ENCODE results near the gene DBN1. TPM values are rescaled to one million over a fixed set of nuclear protein-coding genes. Genes with fewer than 3 reads are reported as not detected.
"Not testable (repeated sequence)": the region's sequence is repeated elsewhere in the genome, so short reads cannot be mapped to it uniquely, and the experiment has no call there.

Gene DBN1
- polyA plus RNA-seq, 1 donor (not counting 4 experiments of a cell fraction or from before 2014, with no cell fraction given): 59.4 TPM

DNA sequence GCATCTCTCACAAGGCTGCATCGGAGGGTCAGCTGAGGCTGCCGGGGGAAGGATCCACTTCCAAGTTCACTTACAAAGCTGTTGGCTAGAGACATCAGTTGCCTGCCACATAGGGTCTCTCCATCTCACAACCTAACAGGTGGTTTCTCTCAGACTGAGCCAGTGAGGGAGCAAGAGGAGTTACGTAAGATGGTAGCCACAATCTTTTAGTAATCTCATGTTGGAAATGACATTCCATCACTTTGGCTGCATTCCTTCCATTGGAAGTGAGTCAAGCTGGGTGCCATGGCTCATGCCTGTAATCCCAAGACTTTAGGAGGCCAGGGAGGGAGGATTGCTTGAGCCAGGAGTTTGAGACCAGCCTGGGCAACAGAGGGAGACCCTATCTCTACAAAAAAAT is 54.4 kb downstream of the DBN1 start:
- Histone ChIP-seq H3K36me3 (ENCODE audit: control insufficient read depth in 2 of 2, extremely low read depth in 1 of 2, insufficient read depth in 2 of 2, low read length in 2 of 2) (no peaks in the 10 kb centered on the region), H2AFZ (ENCODE audit: control insufficient read depth, low read length) (no peak overlapping the region), H3K9me3 (ENCODE audit: control insufficient read depth, low read depth, low read length) (no peaks in the 10 kb centered on the region), H3K4me1 (ENCODE audit: control insufficient read depth, extremely low read depth, insufficient read depth, low read length) (no peaks in the 10 kb centered on the region), H3K4me3 (ENCODE audit: control insufficient read depth in 2 of 3, extremely low read depth in 1 of 3, insufficient read depth in 2 of 3, low read depth in 1 of 3, low read length in 3 of 3) (no peak overlapping the region), H3K9me1 (ENCODE audit: control insufficient read depth, extremely low read depth, insufficient read depth, low read length) (no peaks in the 10 kb centered on the region), H3K4me2 (ENCODE audit: control insufficient read depth, extremely low read depth, insufficient read depth, low read depth, low read length) (no peak overlapping the region), H4K20me1 (ENCODE audit: control insufficient read depth, extremely low read depth, insufficient read depth, low read length) (no peaks in the 10 kb centered on the region), H3K27ac (ENCODE audit: control insufficient read depth, insufficient read depth, low read length) (no peak overlapping the region), H3K27me3 (ENCODE audit: control insufficient read depth, extremely low read depth, insufficient read depth, low read length) (no peaks in the 10 kb centered on the region), H3K79me2 (ENCODE audit: control insufficient read depth, insufficient read depth, low read length) (no peaks in the 10 kb centered on the region), H3K9ac (ENCODE audit: control insufficient read depth, extremely low read depth, insufficient read depth, low read length) (no peak overlapping the region)
- FAIRE-seq: no peak
- dilution Hi-C loops (cut with MboI; ENCODE audit: extremely low pct_ligation_motif_present, low sequenced_read_pairs): no loop called here
- TF ChIP-seq, protein P1, sequence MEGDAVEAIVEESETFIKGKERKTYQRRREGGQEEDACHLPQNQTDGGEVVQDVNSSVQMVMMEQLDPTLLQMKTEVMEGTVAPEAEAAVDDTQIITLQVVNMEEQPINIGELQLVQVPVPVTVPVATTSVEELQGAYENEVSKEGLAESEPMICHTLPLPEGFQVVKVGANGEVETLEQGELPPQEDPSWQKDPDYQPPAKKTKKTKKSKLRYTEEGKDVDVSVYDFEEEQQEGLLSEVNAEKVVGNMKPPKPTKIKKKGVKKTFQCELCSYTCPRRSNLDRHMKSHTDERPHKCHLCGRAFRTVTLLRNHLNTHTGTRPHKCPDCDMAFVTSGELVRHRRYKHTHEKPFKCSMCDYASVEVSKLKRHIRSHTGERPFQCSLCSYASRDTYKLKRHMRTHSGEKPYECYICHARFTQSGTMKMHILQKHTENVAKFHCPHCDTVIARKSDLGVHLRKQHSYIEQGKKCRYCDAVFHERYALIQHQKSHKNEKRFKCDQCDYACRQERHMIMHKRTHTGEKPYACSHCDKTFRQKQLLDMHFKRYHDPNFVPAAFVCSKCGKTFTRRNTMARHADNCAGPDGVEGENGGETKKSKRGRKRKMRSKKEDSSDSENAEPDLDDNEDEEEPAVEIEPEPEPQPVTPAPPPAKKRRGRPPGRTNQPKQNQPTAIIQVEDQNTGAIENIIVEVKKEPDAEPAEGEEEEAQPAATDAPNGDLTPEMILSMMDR (optimal IDR thresholded peaks at IDR 0.05 in 1 of 3, IDR thresholded peaks at IDR 0.05 in 1 of 3, conservative IDR thresholded peaks at IDR 0.05 in 1 of 3; ENCODE audit: extremely low read depth in 1 of 3, insufficient read depth in 2 of 3, low read length in 3 of 3): no peak
- TF ChIP-seq EZH2 (IDR thresholded peaks at IDR 0.05; ENCODE audit: low read length): no peak
- DNase-seq (ENCODE audit: low read depth, low spot score): no peak

DNA sequence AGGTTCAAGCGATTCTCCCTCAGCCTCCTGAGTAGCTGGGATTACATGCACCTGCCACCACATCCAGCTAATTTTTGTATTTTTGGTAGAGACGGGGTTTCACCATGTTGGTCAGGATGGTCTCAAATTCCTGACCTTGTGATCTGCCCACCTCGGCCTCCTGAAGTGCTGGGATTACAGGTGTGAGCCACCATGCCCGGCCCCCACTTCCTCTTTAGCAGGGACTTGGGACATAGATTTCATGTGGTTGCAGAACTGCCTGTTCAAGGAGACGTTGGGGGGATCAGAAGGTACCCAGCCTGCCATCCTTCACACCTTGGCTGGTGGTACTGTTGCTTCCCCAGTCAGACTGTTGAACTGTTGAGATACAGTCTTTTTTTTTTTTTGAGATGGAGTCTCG is 56.4 kb downstream of the DBN1 start:
- H3K4me2 ChIP-seq (ENCODE audit: control insufficient read depth, extremely low read depth, insufficient read depth, low read depth, low read length); H3K4me1 ChIP-seq (ENCODE audit: control insufficient read depth, extremely low read depth, insufficient read depth, low read length); H3K9me3 ChIP-seq (ENCODE audit: control insufficient read depth, low read depth, low read length); H3K79me2 ChIP-seq (ENCODE audit: control insufficient read depth, insufficient read depth, low read length); H3K9me1 ChIP-seq (ENCODE audit: control insufficient read depth, extremely low read depth, insufficient read depth, low read length); FAIRE-seq; H3K4me3 ChIP-seq (ENCODE audit: control insufficient read depth in 2 of 3, extremely low read depth in 1 of 3, insufficient read depth in 2 of 3, low read depth in 1 of 3, low read length in 3 of 3); dilution Hi-C loops (cut with MboI; ENCODE audit: extremely low pct_ligation_motif_present, low sequenced_read_pairs); H3K36me3 ChIP-seq (ENCODE audit: control insufficient read depth in 2 of 2, extremely low read depth in 1 of 2, insufficient read depth in 2 of 2, low read length in 2 of 2); H2AFZ ChIP-seq (ENCODE audit: control insufficient read depth, low read length); H4K20me1 ChIP-seq (ENCODE audit: control insufficient read depth, extremely low read depth, insufficient read depth, low read length); H3K27ac ChIP-seq (ENCODE audit: control insufficient read depth, insufficient read depth, low read length); DNase-seq (ENCODE audit: low read depth, low spot score); H3K9ac ChIP-seq (ENCODE audit: control insufficient read depth, extremely low read depth, insufficient read depth, low read length); H3K27me3 ChIP-seq (ENCODE audit: control insufficient read depth, extremely low read depth, insufficient read depth, low read length): not testable (repeated sequence)

DNA sequence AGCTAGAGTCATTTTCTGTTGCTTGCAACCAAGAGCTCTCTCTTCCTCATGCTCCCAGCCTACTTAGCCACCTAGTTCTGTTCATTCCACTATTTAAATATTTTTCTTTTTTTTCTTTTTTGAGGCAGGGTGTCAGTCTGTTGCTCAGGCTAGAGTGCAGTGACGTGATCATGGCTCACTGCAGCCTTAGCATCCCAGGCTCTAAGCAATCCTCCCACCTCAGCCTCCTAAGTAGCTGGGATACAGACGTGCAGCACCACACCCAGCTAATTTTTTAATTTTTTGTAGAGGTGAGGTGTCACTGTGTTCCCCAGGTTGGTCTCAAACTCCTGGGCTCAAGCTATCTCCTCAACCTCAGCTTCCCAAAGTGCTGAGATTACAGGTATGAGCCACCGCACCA is 59.0 kb downstream of the DBN1 start:
- DNase-seq (ENCODE audit: low read depth, low spot score): no peak
- no peaks in the 10 kb centered on the region for H3K36me3 ChIP-seq (ENCODE audit: control insufficient read depth in 2 of 2, extremely low read depth in 1 of 2, insufficient read depth in 2 of 2, low read length in 2 of 2)
- H4K20me1 ChIP-seq (ENCODE audit: control insufficient read depth, extremely low read depth, insufficient read depth, low read length): no peaks in the 10 kb centered on the region
- no peak overlapping the region for H3K4me3 ChIP-seq (ENCODE audit: control insufficient read depth in 2 of 3, extremely low read depth in 1 of 3, insufficient read depth in 2 of 3, low read depth in 1 of 3, low read length in 3 of 3)
- H3K79me2 ChIP-seq (ENCODE audit: control insufficient read depth, insufficient read depth, low read length): no peaks in the 10 kb centered on the region
- H3K27me3 ChIP-seq (ENCODE audit: control insufficient read depth, extremely low read depth, insufficient read depth, low read length): no peaks in the 10 kb centered on the region
- FAIRE-seq: no peak
- H2AFZ ChIP-seq (ENCODE audit: control insufficient read depth, low read length): no peak overlapping the region
- no peak overlapping the region for H3K9ac ChIP-seq (ENCODE audit: control insufficient read depth, extremely low read depth, insufficient read depth, low read length)
- no peak overlapping the region for H3K4me2 ChIP-seq (ENCODE audit: control insufficient read depth, extremely low read depth, insufficient read depth, low read depth, low read length)
- TF ChIP-seq, protein P1 (optimal IDR thresholded peaks at IDR 0.05 in 1 of 3, IDR thresholded peaks at IDR 0.05 in 1 of 3, conservative IDR thresholded peaks at IDR 0.05 in 1 of 3; ENCODE audit: extremely low read depth in 1 of 3, insufficient read depth in 2 of 3, low read length in 3 of 3): no peak
- no peak for TF ChIP-seq EZH2 (IDR thresholded peaks at IDR 0.05; ENCODE audit: low read length)
- H3K9me1 ChIP-seq (ENCODE audit: control insufficient read depth, extremely low read depth, insufficient read depth, low read length): no peaks in the 10 kb centered on the region
- no peaks in the 10 kb centered on the region for H3K9me3 ChIP-seq (ENCODE audit: control insufficient read depth, low read depth, low read length)
- dilution Hi-C loops (cut with MboI; ENCODE audit: extremely low pct_ligation_motif_present, low sequenced_read_pairs): no loop called here
- H3K27ac ChIP-seq (ENCODE audit: control insufficient read depth, insufficient read depth, low read length): no peak overlapping the region
- no peaks in the 10 kb centered on the region for H3K4me1 ChIP-seq (ENCODE audit: control insufficient read depth, extremely low read depth, insufficient read depth, low read length)
